Activated T-helper 1 cell treated with anti-CD3 and anti-CD28 coated beads, Interleukin-12 subunit alpha, Interleukin-12 subunit beta, Interleukin-2, Interleukin-4 antibody, amounts not matched to agents 30 ng/mL and 10 ng/mL and 1 ng/mL, durations not matched to agents 14 hours and 24 hours and 36 hours (primary cell): ENCODE data around the gene BICC1. TPM values are rescaled to one million over a fixed set of nuclear protein-coding genes. Genes with fewer than 3 reads are reported as not detected.

Experiments used
- DNase-seq: peaks from one replicate; pipeline ENCODE4 v3.0.0; 2021; ENCODE audit warnings: low spot score
- H3K27ac Mint-ChIP-seq: one replicate; pipeline ENCODE4 v1.8.0; 2021; ENCODE audit warnings: mild to moderate bottlenecking, mixed read lengths
- H3K27me3 Mint-ChIP-seq: one replicate; pipeline ENCODE4 v1.8.0; 2022; ENCODE audit warnings: mild to moderate bottlenecking, moderate library complexity, mixed read lengths; ENCODE audit not compliant: insufficient read depth
- H3K36me3 Mint-ChIP-seq: one replicate; pipeline ENCODE4 v1.8.0; 2021; ENCODE audit warnings: low read depth, mixed read lengths
- H3K4me1 Mint-ChIP-seq: one replicate; pipeline ENCODE4 v1.8.0; 2021; ENCODE audit warnings: low read depth, mixed read lengths
- H3K4me3 Mint-ChIP-seq: one replicate; pipeline ENCODE4 v1.8.0; 2021; ENCODE audit warnings: mild to moderate bottlenecking, moderate library complexity, mixed read lengths
- H3K9me3 Mint-ChIP-seq: one replicate; pipeline ENCODE4 v1.8.0; 2021; ENCODE audit warnings: mixed read lengths
- intact Hi-C: fragments of 100-400 bp; cut with micrococcal nuclease; formaldehyde crosslinking; loops from one replicate; pipeline ENCODE4 v1.15.1; 2024
- total RNA-seq: library from RNA; stranded (reverse); gene quantifications from 2 replicates; pipeline ENCODE4 v1.2.3, GENCODE V29; 2022

Gene BICC1
- total RNA-seq, 1 donor from 2014 or later: 0.03 TPM

DNA sequence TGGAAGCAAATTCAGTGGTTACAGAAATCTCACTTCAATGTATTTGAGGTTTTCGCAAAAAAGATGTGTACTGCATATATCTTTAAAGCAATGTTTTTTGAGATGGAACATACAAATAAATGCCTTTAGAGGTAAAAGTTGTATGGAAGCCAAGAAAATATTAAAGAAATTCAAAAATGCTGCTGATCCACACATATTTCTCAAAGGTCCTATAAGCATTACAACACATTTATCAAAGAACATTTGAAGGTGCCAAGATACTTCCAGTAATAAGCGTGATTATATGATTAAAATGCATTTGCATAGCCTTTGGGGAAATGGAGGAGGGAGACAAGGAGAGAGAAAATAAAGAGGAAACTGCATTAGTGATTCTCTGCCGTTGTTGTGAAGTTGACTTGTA lies 260.1 kb downstream of the BICC1 start:
- Mint-ChIP-seq H3K36me3 (no peaks in the 10 kb centered on the region), H3K4me3 (no peak overlapping the region), H3K27me3 (no peaks in the 10 kb centered on the region), H3K27ac (no peak overlapping the region), H3K4me1 (no peaks in the 10 kb centered on the region), H3K9me3 (no peaks in the 10 kb centered on the region)
- no peak for DNase-seq
- intact Hi-C loops: no loop called here

DNA sequence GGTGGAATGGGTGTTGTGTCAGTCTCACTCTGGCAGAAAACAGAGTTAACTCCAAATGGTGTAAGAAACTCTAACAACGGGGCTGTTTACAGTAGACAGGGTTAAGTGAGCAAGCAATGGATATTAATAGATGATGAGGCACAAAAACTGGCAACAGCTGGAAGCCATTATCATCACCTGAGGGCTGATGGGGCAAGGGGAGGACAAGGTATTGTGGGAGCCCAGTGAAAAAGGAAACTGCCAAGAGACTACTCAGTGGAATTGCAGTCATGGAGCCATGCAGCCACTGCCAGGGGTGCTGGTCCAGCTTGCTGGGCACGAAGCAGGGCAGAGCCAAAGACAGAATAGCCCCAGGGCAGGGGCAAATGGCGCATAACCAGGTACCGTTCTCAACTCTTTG lies 260.7 kb downstream of the BICC1 start:
- Mint-ChIP-seq H3K36me3 (no peaks in the 10 kb centered on the region), H3K4me1 (no peaks in the 10 kb centered on the region), H3K9me3 (no peaks in the 10 kb centered on the region), H3K4me3 (no peak overlapping the region), H3K27me3 (no peaks in the 10 kb centered on the region), H3K27ac (no peak overlapping the region)
- no peak for DNase-seq
- intact Hi-C loops: no loop called here

DNA sequence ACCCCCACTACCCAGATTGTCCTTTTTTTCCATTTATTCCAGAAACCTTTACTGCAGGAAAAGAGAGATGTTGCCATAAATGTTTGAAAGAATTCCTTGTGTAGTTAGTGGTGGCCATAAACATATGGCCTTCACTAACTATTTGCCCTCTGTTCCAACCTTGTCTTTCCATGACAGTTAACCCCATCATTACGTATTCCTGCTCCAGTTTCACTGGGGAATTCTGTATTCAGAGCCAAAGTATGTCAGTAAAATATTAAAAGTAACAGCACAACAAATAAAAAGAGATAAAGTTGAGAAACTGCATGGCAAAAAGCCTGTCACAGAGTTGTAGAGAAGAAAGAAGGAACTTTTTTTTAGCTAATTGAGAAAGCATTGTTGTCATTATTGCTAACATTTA lies 261.3 kb downstream of the BICC1 start:
- H3K36me3 Mint-ChIP-seq: no peaks in the 10 kb centered on the region
- H3K27me3 Mint-ChIP-seq: no peaks in the 10 kb centered on the region
- H3K9me3 Mint-ChIP-seq: no peaks in the 10 kb centered on the region
- no peak for DNase-seq
- H3K4me3 Mint-ChIP-seq: no peak overlapping the region
- no peak overlapping the region for H3K27ac Mint-ChIP-seq
- H3K4me1 Mint-ChIP-seq: no peaks in the 10 kb centered on the region
- intact Hi-C loops: no loop called here

DNA sequence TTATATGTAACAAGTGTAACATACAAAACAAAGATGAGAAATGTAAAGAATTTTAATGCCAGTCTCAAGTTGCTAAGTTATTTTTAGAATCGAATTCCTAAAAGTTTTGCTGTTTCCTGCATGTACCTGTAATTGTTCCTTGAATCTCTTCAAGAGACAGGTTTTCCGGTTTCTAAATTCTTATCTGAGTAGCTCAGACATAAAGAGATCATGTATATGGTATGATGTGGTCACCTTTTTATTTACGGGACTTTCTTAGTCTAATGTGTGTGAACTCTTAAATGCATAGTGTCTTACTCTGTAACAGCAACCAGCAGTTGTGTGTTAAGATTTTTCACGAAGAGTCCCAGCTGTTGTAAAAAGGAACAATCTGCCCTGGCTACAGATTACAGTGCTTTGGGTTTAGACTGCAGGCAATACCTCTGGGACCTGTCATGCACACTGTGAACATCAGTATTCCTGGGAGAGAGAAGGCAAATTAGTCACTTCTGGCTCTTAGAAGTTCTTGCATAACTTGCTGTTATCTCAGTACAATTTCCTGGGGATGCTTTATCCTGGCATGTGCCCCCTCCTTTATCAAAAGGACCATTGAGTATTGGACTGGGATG lies 263.4 kb downstream of the BICC1 start:
- Mint-ChIP-seq H3K27ac (no peak overlapping the region), H3K36me3 (no peaks in the 10 kb centered on the region)

DNA sequence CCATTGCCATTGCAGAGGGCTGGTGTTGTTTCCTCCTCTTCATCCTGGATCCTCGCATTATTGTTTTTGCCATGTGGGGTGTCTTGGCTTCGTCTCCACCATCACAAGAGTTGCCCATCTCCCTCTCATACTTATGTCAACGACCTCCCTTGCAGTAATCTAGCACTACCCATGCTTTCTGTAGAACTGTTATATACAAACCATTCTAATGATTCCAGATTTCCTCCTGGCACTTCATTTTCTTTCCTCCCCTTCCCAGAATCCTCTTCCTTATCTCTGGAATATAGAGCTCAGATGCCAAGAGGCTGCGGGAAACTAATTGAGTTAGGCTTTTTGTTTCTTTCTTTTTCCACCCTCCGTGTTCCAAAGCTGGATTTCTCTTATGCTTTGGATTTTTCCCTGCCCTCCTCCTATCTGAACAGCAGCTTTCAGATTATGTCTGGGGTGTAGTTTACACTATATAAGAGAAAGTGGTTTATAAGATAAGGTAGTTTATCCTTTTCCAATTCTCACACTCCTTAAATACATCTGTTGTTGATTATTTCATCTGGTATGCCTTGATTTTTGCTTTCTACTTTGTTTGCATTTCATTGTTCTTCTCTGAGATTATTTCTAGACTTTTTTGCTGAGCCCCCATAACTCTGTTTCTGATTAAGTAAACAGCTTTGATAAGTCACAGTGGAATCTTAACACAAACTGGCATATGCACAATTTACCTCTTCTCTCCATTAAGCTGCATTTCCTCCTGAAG lies 264.1 kb downstream of the BICC1 start:
- no peak for DNase-seq
- no peaks in the 10 kb centered on the region for H3K4me1 Mint-ChIP-seq
- no peaks in the 10 kb centered on the region for H3K36me3 Mint-ChIP-seq
- H3K4me3 Mint-ChIP-seq: no peak overlapping the region
- H3K9me3 Mint-ChIP-seq: no peaks in the 10 kb centered on the region
- no peaks in the 10 kb centered on the region for H3K27me3 Mint-ChIP-seq
- intact Hi-C loops: no loop called here
- H3K27ac Mint-ChIP-seq: no peak overlapping the region

More for the DNA sequence above, 263.4 kb downstream of the BICC1 start:
- no peaks in the 10 kb centered on the region for H3K27me3 Mint-ChIP-seq
- no peaks in the 10 kb centered on the region for H3K9me3 Mint-ChIP-seq
- intact Hi-C loops: no loop called here
- DNase-seq: no peak
- H3K4me1 Mint-ChIP-seq: no peaks in the 10 kb centered on the region
- H3K4me3 Mint-ChIP-seq: no peak overlapping the region

DNA sequence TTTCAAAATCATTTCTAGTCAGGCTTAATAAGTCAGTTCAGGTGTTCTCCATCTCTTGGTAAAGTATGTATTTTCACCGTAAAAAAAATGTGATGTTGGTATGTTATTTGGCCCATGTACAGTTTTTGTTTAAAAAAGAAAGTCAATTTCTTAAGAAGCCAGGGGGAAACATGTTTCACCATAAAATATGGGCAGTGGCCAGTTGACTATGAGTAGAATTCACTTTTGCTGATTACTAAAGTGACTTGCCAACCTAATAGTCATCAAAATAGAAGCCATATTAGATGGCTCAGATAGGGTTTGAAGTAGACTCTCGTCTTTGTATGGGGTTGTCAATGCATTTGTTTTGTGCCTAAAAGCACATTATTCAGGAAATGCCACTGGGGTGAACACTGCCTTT lies 266.3 kb downstream of the BICC1 start:
- no peak overlapping the region for H3K4me3 Mint-ChIP-seq
- no peaks in the 10 kb centered on the region for H3K9me3 Mint-ChIP-seq
- intact Hi-C loops: no loop called here
- no peaks in the 10 kb centered on the region for H3K4me1 Mint-ChIP-seq
- no peaks in the 10 kb centered on the region for H3K27me3 Mint-ChIP-seq
- no peaks in the 10 kb centered on the region for H3K36me3 Mint-ChIP-seq
- no peak overlapping the region for H3K27ac Mint-ChIP-seq
- no peak for DNase-seq

DNA sequence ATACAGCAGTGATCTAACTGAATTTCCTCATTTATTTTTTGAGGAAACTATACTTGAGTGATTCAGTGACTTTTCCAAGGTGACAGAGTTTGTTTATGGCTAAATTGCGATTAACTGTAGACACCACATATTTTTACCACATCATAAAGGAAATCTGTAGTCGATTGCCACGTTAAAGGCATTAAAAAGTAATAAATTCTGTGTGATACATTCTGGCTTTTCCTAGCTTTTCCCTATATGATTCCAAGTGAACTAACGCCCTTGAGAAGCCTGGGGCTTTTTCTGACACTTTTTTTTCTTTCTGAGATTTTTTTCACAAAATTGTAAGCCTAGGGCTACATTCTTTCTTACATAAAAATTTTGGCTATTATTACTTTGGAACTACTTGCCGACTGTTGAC lies 266.9 kb downstream of the BICC1 start:
- H3K4me3 Mint-ChIP-seq: no peak overlapping the region
- no peak overlapping the region for H3K27ac Mint-ChIP-seq
- no peaks in the 10 kb centered on the region for H3K9me3 Mint-ChIP-seq
- no peaks in the 10 kb centered on the region for H3K36me3 Mint-ChIP-seq
- intact Hi-C loops: no loop called here
- DNase-seq: no peak
- H3K27me3 Mint-ChIP-seq: no peaks in the 10 kb centered on the region
- no peaks in the 10 kb centered on the region for H3K4me1 Mint-ChIP-seq

DNA sequence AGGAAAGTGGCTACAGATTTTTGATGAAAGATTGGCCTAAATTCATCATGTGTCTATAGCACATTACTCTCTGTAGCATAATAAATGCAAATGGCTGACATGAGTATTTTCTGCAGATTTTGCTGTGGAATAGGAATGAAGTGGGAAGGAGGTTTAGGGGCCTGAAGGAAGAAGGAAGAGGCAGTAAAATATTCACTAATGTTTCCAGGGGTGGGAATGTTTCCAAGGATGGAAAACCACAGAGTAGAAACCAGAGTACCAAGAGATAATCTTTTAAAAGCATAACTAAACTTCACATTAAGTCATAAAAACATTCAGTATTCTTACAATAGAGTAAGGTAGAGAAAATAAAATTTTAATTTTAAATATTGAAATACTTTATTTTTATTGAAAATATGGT lies 267.8 kb downstream of the BICC1 start:
- no peak overlapping the region for H3K27ac Mint-ChIP-seq
- no peak for DNase-seq
- no peak overlapping the region for H3K4me3 Mint-ChIP-seq
- intact Hi-C loops: loop anchor here (5.0 to 10.0 kb wide), 3 partner anchors 174 to 1252 kb away; no protein-coding TSS in a partner anchor
- H3K36me3 Mint-ChIP-seq: no peaks in the 10 kb centered on the region
- no peaks in the 10 kb centered on the region for H3K9me3 Mint-ChIP-seq
- H3K27me3 Mint-ChIP-seq: no peaks in the 10 kb centered on the region
- H3K4me1 Mint-ChIP-seq: no peaks in the 10 kb centered on the region

DNA sequence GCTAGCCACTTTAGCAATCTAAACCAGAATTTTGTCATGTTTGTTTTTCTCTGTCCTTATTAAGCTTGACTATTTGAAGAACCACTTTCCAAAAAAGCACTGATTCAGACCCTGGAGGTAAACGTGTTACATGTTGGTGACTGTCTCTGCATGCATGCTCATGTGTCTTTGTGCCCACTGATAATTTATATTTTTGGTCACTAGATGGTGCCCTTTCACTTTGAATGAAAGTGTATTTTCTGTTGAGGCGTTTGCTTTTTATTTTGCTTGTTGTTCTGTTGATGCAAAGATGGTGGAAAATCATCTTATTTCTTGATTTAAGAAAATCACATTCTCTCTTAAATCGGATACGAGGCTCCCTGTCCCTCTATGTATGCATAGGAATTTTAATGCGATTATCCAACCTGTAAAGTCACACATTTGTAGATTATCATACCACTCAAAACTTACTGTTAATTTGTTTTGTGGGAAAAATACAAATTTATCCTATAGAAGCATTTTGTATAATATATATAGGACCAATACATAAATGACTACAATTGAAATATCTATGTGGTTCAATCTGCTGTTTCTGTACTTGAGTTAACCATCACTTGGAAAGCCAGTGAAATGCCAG lies 269.3 kb downstream of the BICC1 start:
- no peaks in the 10 kb centered on the region for H3K4me1 Mint-ChIP-seq
- no peaks in the 10 kb centered on the region for H3K27me3 Mint-ChIP-seq
- no peaks in the 10 kb centered on the region for H3K36me3 Mint-ChIP-seq
- H3K27ac Mint-ChIP-seq: no peak overlapping the region
- no peak overlapping the region for H3K4me3 Mint-ChIP-seq
- intact Hi-C loops: loop anchor here (1.0 to 10.0 kb wide), 5 partner anchors 173 to 1250 kb away; no protein-coding TSS in a partner anchor
- H3K9me3 Mint-ChIP-seq: no peaks in the 10 kb centered on the region
- DNase-seq: no peak

DNA sequence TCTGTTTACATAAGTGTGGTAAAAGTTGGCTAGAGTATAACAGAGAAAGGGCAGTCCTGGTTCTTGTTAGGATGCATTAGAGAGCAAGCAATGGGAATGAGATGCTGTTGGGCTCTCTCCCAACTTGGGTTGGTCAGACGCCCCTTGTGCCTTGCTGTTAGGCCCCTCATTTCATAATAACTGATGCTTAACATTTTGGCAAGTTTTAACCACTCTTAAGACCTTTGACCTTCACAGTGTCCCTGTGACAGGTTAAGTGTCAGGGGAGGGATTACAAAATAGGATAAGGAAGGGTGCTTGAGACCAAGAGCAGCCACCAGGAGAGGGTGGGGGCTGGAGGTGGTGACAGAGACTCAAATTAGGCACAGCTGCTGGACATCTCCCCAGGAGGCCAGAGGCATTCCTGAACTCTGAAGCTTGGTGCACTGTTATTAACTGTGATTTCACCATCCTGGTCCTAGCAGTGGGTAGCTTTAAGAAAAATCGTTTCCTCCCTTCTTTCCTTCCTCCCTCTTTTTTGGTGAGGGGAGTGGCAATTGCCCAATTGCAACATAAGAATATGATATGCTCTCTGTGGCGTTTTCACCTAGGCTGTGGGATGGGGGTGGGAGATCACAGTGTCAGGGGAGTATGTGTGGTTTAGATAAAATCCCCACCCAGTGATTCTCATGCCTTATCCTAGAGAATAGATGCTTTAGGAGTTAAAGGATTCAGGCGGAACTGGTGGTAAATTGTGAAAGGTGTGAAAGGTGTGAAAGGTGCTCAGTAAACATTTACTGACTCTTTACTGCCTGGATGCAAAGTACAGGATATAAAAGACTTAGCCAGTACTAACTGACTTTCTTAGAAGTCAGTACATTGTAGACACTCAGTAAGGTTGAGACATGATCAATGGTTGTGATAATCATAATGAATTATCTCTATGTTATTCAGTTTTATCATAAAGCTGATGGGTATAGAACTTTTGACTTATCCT lies 270.5 kb downstream of the BICC1 start:
- no peaks in the 10 kb centered on the region for H3K36me3 Mint-ChIP-seq
- H3K4me1 Mint-ChIP-seq: no peaks in the 10 kb centered on the region
- H3K9me3 Mint-ChIP-seq: no peaks in the 10 kb centered on the region
- no peak overlapping the region for H3K27ac Mint-ChIP-seq
- H3K27me3 Mint-ChIP-seq: peaks cover 2% of the 10 kb centered on the region
- DNase-seq: no peak
- intact Hi-C loops: loop anchor here (1.0 to 10.0 kb wide), 5 partner anchors 172 to 1249 kb away; no protein-coding TSS in a partner anchor
- no peak overlapping the region for H3K4me3 Mint-ChIP-seq

DNA sequence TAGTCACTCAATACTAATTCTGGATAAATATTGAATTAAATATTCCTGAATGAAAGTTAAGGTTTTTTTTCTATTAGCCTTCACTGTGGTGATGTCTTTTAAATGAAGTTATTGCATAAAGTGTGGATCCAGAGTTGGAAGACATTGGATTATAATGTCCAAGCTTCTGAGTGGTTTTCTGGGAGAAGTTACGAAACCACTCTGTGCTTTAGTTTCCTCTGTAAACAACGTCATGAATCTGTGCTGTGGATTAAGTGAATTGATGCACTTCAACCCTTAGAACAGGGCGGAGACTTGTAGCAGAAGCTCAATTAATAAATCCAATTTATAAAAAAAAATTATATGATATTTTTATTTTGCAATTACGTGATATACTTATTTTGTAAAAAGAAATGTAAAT lies 271.7 kb downstream of the BICC1 start:
- no peak for DNase-seq
- Mint-ChIP-seq H3K4me1 (no peaks in the 10 kb centered on the region), H3K36me3 (no peaks in the 10 kb centered on the region), H3K27me3 (peaks cover 2% of the 10 kb centered on the region), H3K27ac (no peak overlapping the region), H3K9me3 (no peaks in the 10 kb centered on the region), H3K4me3 (no peak overlapping the region)
- intact Hi-C loops: loop anchor here (5.0 to 10.0 kb wide), 3 partner anchors 170 to 1248 kb away; no protein-coding TSS in a partner anchor

DNA sequence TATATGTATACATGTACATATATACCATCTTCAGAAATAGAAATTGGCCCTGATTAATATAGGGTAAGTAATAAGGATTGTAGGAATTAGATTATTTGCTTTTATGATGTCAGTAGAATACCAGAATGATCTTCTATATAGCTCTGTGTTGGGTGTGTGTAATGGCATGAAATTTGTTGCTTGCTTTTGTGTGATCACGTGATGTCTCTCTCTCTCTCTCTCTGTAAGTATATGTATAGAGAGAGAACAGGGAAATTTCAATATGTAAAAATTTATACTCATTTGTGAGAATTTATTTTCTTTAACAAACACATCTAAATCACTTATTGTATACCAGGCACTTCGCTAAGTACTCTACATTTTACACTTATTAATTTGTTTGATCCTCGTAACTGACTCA lies 272.7 kb downstream of the BICC1 start:
- no peaks in the 10 kb centered on the region for H3K36me3 Mint-ChIP-seq
- peaks cover 2% of the 10 kb centered on the region for H3K27me3 Mint-ChIP-seq
- H3K9me3 Mint-ChIP-seq: no peaks in the 10 kb centered on the region
- H3K4me3 Mint-ChIP-seq: no peak overlapping the region
- no peak overlapping the region for H3K27ac Mint-ChIP-seq
- no peaks in the 10 kb centered on the region for H3K4me1 Mint-ChIP-seq
- no peak for DNase-seq
- intact Hi-C loops: loop anchor here (10.0 kb wide), 2 partner anchors 169 to 459 kb away; no protein-coding TSS in a partner anchor
